Gastroesophageal sphincter (tissue), 3 donors: Measurements from ENCODE around the gene CDC42BPG.

Experiments
- POLR2A ChIP-seq, 2 donors: fragments of 450-650 bp; IDR thresholded peaks; one replicate each; pipeline ENCODE4 v1.6.1; 2017; ENCODE audit warnings: antibody characterized with exemption in 2 of 2, mild to moderate bottlenecking in 2 of 2, moderate library complexity in 1 of 2
- TF ChIP-seq, protein P1 (sequence below), 4 experiments: fragments of 200-600 bp in 2 of 4; fragments of 450-650 bp in 2 of 4; sonication (generic) in 1 of 4; IDR thresholded peaks; one replicate each; pipeline ENCODE4 v1.5.1; 2017 to 2019; ENCODE audit warnings: antibody characterized with exemption in 4 of 4, mild to moderate bottlenecking in 2 of 4, moderate library complexity in 2 of 4

DNA sequence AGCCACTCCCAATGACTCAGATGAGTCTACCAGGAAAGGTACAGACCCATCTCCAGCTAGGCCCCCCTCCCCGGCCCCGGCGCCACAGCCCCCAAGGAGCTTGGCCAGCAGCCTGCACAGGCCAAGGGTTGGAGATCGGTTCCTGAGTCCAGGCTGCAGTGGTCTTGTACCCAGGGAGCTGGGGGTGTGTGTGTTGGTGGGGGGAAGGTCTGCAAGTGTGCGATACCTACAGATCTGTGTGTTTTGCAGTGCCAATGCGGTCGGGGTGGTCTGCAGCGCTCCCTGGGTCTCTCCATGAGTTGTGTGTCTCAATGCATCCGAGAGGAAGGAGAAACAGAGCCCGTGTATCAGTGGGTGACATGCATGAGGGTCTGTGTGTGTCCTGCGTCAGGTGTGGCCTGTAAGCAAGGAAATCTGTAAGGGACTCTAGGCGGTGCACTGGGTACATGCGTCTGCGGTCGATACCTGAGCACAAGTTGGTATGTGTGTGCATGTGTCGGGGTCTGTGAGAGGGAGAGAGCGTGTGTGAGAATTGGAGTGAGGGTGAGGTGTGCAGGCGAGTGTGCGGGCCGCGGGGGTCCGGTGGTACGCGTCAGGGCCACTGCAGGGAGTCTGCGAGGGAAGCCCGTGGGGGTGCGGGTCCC, 645 bp downstream of the CDC42BPG start:
- TF ChIP-seq, protein P1, sequence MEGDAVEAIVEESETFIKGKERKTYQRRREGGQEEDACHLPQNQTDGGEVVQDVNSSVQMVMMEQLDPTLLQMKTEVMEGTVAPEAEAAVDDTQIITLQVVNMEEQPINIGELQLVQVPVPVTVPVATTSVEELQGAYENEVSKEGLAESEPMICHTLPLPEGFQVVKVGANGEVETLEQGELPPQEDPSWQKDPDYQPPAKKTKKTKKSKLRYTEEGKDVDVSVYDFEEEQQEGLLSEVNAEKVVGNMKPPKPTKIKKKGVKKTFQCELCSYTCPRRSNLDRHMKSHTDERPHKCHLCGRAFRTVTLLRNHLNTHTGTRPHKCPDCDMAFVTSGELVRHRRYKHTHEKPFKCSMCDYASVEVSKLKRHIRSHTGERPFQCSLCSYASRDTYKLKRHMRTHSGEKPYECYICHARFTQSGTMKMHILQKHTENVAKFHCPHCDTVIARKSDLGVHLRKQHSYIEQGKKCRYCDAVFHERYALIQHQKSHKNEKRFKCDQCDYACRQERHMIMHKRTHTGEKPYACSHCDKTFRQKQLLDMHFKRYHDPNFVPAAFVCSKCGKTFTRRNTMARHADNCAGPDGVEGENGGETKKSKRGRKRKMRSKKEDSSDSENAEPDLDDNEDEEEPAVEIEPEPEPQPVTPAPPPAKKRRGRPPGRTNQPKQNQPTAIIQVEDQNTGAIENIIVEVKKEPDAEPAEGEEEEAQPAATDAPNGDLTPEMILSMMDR (IDR thresholded peaks at IDR 0.05) = no peak
- TF ChIP-seq POLR2A (IDR thresholded peaks at IDR 0.05) = no peak
